GM12878 (cell line): ENCODE data around the gene KIFC3. TPM values are rescaled to one million over a fixed set of nuclear protein-coding genes. Genes with fewer than 3 reads are reported as not detected.

Experiments used
- ATAC-seq: fragments of 200-7000 bp; cut with Tn5 transposase; 3 replicates; pipeline ENCODE4 v1.9.1; 2020; ENCODE audit warnings: mild to moderate bottlenecking, moderate library complexity
- BruUV-seq: library from RNA; stranded (reverse); fragments of 400-500 nt; replicated peaks from 2 replicates; lab custom pipeline; 2021; lab: Mats Ljungman, UMichigan
- CTCF ChIA-PET: fragments of 300-600 bp; sonication (Branson Sonifier 250); formaldehyde crosslinking; extraction: SDS; loops from one replicate; lab custom pipeline; 2021; ENCODE audit warnings: inconsistent platforms; lab: Yijun Ruan, JAX
- POLR2A ChIA-PET: fragments of 350-600 bp; formaldehyde crosslinking; extraction: SDS; loops from one replicate; lab custom pipeline; 2021; ENCODE audit warnings: inconsistent platforms; lab: Charles Lee
- RAD21 ChIA-PET: fragments of 300-600 bp; sonication (Branson Sonifier 250); formaldehyde crosslinking; loops from one replicate; lab custom pipeline; 2023; ENCODE audit warnings: antibody characterized with exemption; ENCODE audit not compliant: unreplicated experiment; lab: Charles Lee
- SMC1A ChIA-PET: fragments of 300-600 bp; sonication (Branson Sonifier 250); formaldehyde crosslinking; loops from one replicate; lab custom pipeline; 2023; ENCODE audit not compliant: unreplicated experiment, uncharacterized antibody; lab: Charles Lee
- DNase-seq: peaks from one replicate; pipeline ENCODE4 v3.0.0-alpha.2; 2011; ENCODE audit warnings: low read depth, low spot score
- FAIRE-seq: peaks from 3 replicates; lab custom pipeline; 2011; peaks lifted over from hg19 to GRCh38; lab: Jason Lieb, UNC
- H2AFZ ChIP-seq: 2 replicates; pipeline ENCODE4 v1.6.0; 2011; ENCODE audit warnings: low read depth, low read length, control low read depth; ENCODE audit not compliant: control insufficient read depth
- H3K27ac ChIP-seq: 2 replicates; pipeline ENCODE4 v1.5.1; 2011; ENCODE audit warnings: control low read depth; ENCODE audit not compliant: control insufficient read depth, insufficient read depth
- H3K27me3 ChIP-seq, 2 experiments: replicated peaks in 1 of 2; 2 replicates each; pipeline versions ENCODE4 v1.6.0 to v1.6.1; 2011; ENCODE audit warnings: low read length in 1 of 2; ENCODE audit not compliant: control insufficient read depth in 2 of 2, insufficient read depth in 2 of 2
- H3K36me3 ChIP-seq, 2 experiments: 2 replicates each; pipeline ENCODE4 v1.5.1; 2011; ENCODE audit warnings: low read length in 1 of 2; ENCODE audit not compliant: control insufficient read depth in 2 of 2, insufficient read depth in 2 of 2
- H3K4me1 ChIP-seq: 2 replicates; pipeline ENCODE4 v1.6.1; 2011; ENCODE audit warnings: mild to moderate bottlenecking, low read length, moderate library complexity, mixed read lengths; ENCODE audit not compliant: control insufficient read depth, insufficient read depth
- H3K4me2 ChIP-seq: 2 replicates; pipeline ENCODE4 v1.6.0; 2011; ENCODE audit warnings: control low read depth; ENCODE audit not compliant: control insufficient read depth, insufficient read depth
- H3K4me3 ChIP-seq: fragments of 200-600 bp; sonication (generic); 2 replicates; pipeline ENCODE4 v1.5.1; 2016
- H3K79me2 ChIP-seq: 2 replicates; pipeline ENCODE4 v1.6.0; 2011; ENCODE audit warnings: low read length; ENCODE audit not compliant: control insufficient read depth, insufficient read depth
- H3K9ac ChIP-seq: 2 replicates; pipeline ENCODE4 v1.8.0; 2011; ENCODE audit warnings: low read length, control low read depth, mixed read lengths; ENCODE audit not compliant: control insufficient read depth, insufficient read depth
- H3K9me3 ChIP-seq: replicated peaks from 3 replicates; pipeline ENCODE4 v1.5.1; 2011; ENCODE audit warnings: mild to moderate bottlenecking, low read length; ENCODE audit not compliant: control insufficient read depth, insufficient read depth
- H4K20me1 ChIP-seq: 2 replicates; pipeline ENCODE4 v1.6.0; 2011; ENCODE audit not compliant: control insufficient read depth, insufficient read depth
- BHLHE40 ChIP-seq, 2 experiments: fragments of 450-650 bp in 1 of 2; IDR thresholded peaks; 2 replicates each; pipeline ENCODE4 v1.6.1; 2011 to 2017; ENCODE audit warnings: low read depth in 2 of 2, borderline replicate concordance in 1 of 2, improper control_type of control experiment in 1 of 2, low read length in 1 of 2, mild to moderate bottlenecking in 1 of 2
- FOS ChIP-seq: IDR thresholded peaks from 3 replicates; pipeline ENCODE4 v1.6.1; 2011; ENCODE audit warnings: borderline replicate concordance; ENCODE audit not compliant: insufficient read length; ENCODE audit errors: extremely low read depth
- MYC ChIP-seq: IDR thresholded peaks from 2 replicates; pipeline ENCODE4 v1.6.1; 2011; ENCODE audit warnings: mild to moderate bottlenecking, low read length, moderate library complexity, inconsistent platforms; ENCODE audit not compliant: insufficient read depth, insufficient replicate concordance, insufficient read length, severe bottlenecking
- SUPT20H ChIP-seq: IDR thresholded peaks from 2 replicates; pipeline ENCODE4 v1.6.1; 2011; ENCODE audit warnings: low read depth, mild to moderate bottlenecking, low read length, moderate library complexity, borderline replicate concordance; ENCODE audit not compliant: control insufficient read depth
- WGBS: methylation state at CpG from one replicate; pipeline ENCODE4 v1.1.6; 2016; ENCODE audit warnings: low lambda C conversion rate; ENCODE audit not compliant: insufficient replicate concordance, insufficient coverage; ENCODE audit errors: missing lambda C conversion rate; 5-methylcytosine and 5-hydroxymethylcytosine counted together
- in situ Hi-C: fragments of 300-500 bp; cut with MboI; formaldehyde crosslinking; loops from 9 replicates; pipeline ENCODE4 v1.14.3; 2018; ENCODE audit warnings: mixed read lengths
- intact Hi-C: fragments of 100-400 bp; cut with micrococcal nuclease; formaldehyde crosslinking; loops from one replicate; pipeline ENCODE4 v1.14.2; 2022; ENCODE audit not compliant: unreplicated experiment
- polyA plus RNA-seq, 11 experiments: library from polyadenylated mRNA; depleted of rRNA in 4 of 11; unstranded in 6 of 11; stranded (reverse) in 5 of 11; fragments of >200 nt; fragmentation: Nextera tagmentation in 4 of 11; fragmentation: Illumina TruSeq in 1 of 11; extraction: Ambion mirVana in 4 of 11; extraction: Trizol in 1 of 11; gene quantifications; 1 replicate in 1 of 11; 2 replicates in 10 of 11; pipeline versions ENCODE4 v1.2.1 to v1.2.3, GENCODE V29; 2011 to 2016; ENCODE audit warnings: inconsistent platforms in 2 of 11, missing spikeins in 2 of 11, low read depth in 1 of 11
- total RNA-seq, 4 experiments: library from RNA; depleted of rRNA in 3 of 4; stranded (reverse); fragments of >200 nt in 3 of 4; fragmentation: Illumina TruSeq in 1 of 4; extraction: Trizol in 1 of 4; gene quantifications; 2 replicates each; pipeline versions ENCODE4 v1.2.1 to v1.2.3, GENCODE V29; 2013 to 2021

The KIFC3 gene
- total and polyA plus RNA-seq, 10 of the 15 experiments (the other 5 are each of a cell fraction or from before 2014, with no cell fraction given): 0.22 to 1.3 (median 0.26) TPM; not detected in 3

DNA sequence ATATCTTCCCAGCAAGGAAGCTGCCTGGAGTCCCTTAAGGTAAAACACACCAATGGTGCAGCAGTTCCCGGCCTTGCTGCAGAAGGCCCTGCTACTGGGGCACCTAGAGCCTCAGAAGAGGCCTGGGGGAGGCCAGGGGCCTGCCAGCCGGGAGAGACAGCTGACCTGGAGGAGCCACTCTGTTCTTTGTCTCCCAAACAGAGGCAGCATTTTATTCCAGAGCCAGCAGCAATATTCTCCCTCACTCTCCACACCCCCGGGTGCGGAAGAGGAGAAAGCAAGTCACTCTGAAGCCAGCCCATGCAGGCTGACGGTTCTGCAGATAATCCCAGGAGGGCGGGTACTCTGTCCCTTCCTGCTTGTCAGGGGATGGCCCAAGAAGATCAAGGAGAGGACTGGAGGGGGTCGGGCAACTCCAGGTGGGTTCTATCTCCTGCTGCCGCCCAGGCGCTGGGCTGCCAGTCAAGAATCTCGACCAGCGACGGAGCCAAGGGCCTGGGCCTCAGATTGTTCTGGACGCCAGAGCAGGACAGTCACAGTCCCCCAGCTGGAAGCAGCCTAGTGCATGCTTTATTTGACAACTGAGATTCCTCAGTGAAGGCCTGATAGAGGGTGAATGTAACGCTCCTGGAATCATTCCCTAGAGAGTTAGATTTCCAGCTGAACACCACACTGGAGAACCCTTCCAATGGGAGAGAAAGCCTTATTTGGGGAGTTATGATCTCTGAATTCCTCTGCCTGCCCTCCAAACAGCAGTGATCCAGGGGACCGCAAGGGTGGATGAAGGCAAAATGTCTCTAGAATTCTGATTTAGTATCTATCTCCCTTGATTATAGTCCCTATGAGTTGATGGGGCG lies 1.1 kb upstream of the KIFC3 start:
- FAIRE-seq: no peak
- Histone ChIP-seq H4K20me1 (no peaks in the 10 kb centered on the region), H3K9ac (no peak overlapping the region), H3K27ac (no peak overlapping the region), H3K4me2 (no peak overlapping the region), H3K9me3 (no peaks in the 10 kb centered on the region), H3K4me1 (0 out of 2 replicates have a peak, but pooled peaks cover 3% of the 10 kb centered on the region), H3K79me2 (no peaks in the 10 kb centered on the region), H3K27me3 (peaks cover 9 to 11% of the 10 kb centered on the region in 2 experiments; a peak in 3 of 4 replicates), H3K36me3 (no peaks in the 10 kb centered on the region), H3K4me3 (no peak overlapping the region), H2AFZ (no peak overlapping the region)
- in situ Hi-C loops (no loop called here), intact Hi-C loops (no loop called here)
- ChIA-PET SMC1A (interaction anchor here (0.5 kb wide), 1 partner anchor 255 kb away, joined by 4 read pairs; no protein-coding TSS in a partner anchor), POLR2A (no interaction called here), RAD21 (no interaction called here), CTCF (interaction anchor here (0.8 kb wide), 1 partner anchor 19 kb away, joined by 3 read pairs; no protein-coding TSS in a partner anchor)
- TF ChIP-seq FOS (no peak), SUPT20H (no peak), MYC (no peak), BHLHE40 (IDR thresholded peaks at IDR 0.05; ENCODE audit: borderline replicate concordance in 1 of 2, low read depth in 2 of 2, low read length in 1 of 2) (no peak)
- no peak for DNase-seq
- BruUV-seq: no TSS peak
- no peak for ATAC-seq
- 61% methylated on average over 16 of the region's 16 CpGs for WGBS
